HG03432 (cell line): ENCODE measurements around the gene MYO7B.

ENCODE experiments used
- ATAC-seq: cut with Tn5 transposase; IDR thresholded peaks from one replicate; pipeline ENCODE4 v1.9.1; 2021; ENCODE audit warnings: mild to moderate bottlenecking, moderate library complexity; ENCODE audit not compliant: unreplicated experiment

Gene MYO7B

GRCh38 chr2:127634626-127635379, 99.3 kb downstream of the MYO7B start:
- no peak for ATAC-seq

- ATAC-seq = no peak
These were observed 100.1 kb downstream of the MYO7B start for GRCh38 chr2:127635380-127636237.

- no peak for ATAC-seq
These were observed 101.1 kb downstream of the MYO7B start for GRCh38 chr2:127636248-127637235.

- no peak for ATAC-seq
These were observed 101.8 kb downstream of the MYO7B start for GRCh38 chr2:127637236-127637630.

GRCh38 chr2:127637725-127638252, 102.3 kb downstream of the MYO7B start:
- no peak for ATAC-seq

- no peak for ATAC-seq
These were observed 103.1 kb downstream of the MYO7B start for GRCh38 chr2:127638361-127639110.

GRCh38 chr2:127639111-127639474, 103.6 kb downstream of the MYO7B start:
- ATAC-seq = no peak

- ATAC-seq = peak; percentile 68
These were observed 104.9 kb downstream of the MYO7B start for GRCh38 chr2:127640082-127641072.

GRCh38 chr2:127641133-127641532, 105.7 kb downstream of the MYO7B start:
- no peak for ATAC-seq

GRCh38 chr2:127641846-127642507, 106.5 kb downstream of the MYO7B start:
- ATAC-seq = no peak

- ATAC-seq = no peak
These were observed 107.4 kb downstream of the MYO7B start for GRCh38 chr2:127642706-127643438.

GRCh38 chr2:127643439-127644065, 108.1 kb downstream of the MYO7B start:
- ATAC-seq = no peak

- no peak for ATAC-seq
These were observed 108.9 kb downstream of the MYO7B start for GRCh38 chr2:127644066-127645025.

GRCh38 chr2:127645026-127645394, 109.5 kb downstream of the MYO7B start:
- no peak for ATAC-seq

GRCh38 chr2:127645395-127646291, 110.2 kb downstream of the MYO7B start, which contains the start of gene GPR17:
GPR17 (plus strand) TSS chr2:127646153; CDS start chr2:127650736, 4,583 bp downstream.
- ATAC-seq = no peak
